GM15510 (cell line): ENCODE measurements around the gene TIMP2.

Source experiments
- POLR2A ChIP-seq: IDR thresholded peaks from 3 replicates; pipeline ENCODE4 v1.6.1; 2011; ENCODE audit warnings: borderline replicate concordance; ENCODE audit not compliant: insufficient read length; ENCODE audit errors: extremely low read depth

TIMP2 gene

GRCh38 chr17:78839762-78840529 is 85.2 kb downstream of the TIMP2 start:
- no peak for TF ChIP-seq POLR2A

- TF ChIP-seq POLR2A, result no peak
Observed at GRCh38 chr17:78839235-78839761, 85.9 kb downstream of the TIMP2 start.

DNA sequence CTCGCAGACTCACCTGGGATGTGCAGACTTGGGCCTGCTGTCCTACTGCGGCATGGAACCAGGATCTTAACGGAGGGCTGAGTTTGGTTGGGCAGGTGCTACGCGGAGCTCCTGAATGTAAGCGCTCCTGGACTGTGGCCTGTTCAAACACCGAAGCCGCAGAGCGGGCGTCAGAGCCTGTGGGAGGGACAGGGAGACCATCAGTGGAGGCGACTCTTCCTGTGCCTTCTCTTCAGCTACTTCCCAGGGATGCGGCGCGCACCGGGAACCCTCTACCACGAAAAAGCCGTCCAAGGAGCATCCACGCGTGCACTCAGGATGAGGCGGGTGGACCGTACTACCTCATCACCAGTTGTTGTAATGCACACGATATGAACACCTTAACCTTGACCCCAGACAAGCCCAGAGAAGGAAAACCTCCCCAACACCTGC is 86.6 kb downstream of the TIMP2 start:
- no peak for TF ChIP-seq POLR2A

- no peak for TF ChIP-seq POLR2A
Observed at GRCh38 chr17:78836420-78837021, 88.7 kb downstream of the TIMP2 start.

GRCh38 chr17:78834571-78834970 is 90.6 kb downstream of the TIMP2 start:
- no peak for TF ChIP-seq POLR2A

DNA sequence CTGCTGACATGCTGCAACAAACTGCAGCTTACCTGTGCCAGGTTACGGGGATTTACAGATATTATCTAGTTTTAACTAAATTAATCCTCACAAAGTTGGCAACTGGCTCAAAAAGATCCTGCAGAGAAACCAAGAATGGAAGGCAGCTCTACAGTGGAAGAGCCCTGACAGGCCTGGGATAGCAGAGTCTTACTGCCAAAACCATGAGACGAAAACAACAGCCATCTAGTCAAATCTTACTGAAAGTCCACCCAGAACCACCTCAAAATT is 92.7 kb downstream of the TIMP2 start:
- no peak for TF ChIP-seq POLR2A

DNA sequence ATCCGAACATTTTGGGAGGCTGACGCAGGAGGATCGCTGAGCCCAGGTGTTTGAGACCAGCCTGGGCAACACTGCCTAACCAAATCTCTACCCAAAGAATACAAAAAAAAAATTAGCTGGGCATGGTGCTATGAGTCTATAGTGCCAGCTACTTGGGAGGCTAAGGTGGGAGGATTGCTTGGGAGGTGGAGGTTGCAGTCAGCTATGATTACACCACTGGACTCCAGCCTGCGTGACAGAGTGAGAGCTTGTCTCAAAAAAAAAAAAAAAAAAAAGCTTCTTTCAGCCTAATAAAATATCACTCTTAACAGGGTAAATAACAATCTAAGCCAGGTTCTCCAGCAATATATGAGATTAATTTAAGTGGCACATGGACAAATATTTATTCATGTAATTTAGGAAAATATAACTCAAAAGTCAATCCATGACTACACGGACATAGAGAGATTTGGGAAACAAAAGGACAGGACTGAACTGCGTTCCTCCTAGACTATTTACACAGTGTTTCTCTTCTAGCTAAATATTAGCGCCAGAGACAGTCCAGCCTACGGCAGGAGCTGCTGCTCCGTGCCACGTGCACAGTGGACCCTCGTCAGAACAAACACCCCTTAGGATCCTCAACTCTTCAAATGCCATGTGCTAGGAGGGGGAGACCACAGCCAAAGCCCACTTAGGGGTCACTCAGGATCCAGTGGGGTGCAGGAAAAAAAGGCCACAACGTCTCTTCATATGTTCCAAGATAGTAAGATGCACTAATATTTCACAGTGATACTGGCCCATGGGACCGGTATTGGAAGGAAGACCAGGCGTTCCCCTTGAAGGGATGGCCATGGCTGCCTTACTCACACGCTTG is 93.3 kb downstream of the TIMP2 start:
- TF ChIP-seq POLR2A, result no peak

- no peak for TF ChIP-seq POLR2A
Observed at GRCh38 chr17:78829477-78829876, 95.7 kb downstream of the TIMP2 start.

- no peak for TF ChIP-seq POLR2A
Observed at GRCh38 chr17:78828470-78829185, 96.6 kb downstream of the TIMP2 start.

GRCh38 chr17:78826836-78827509 is 98.2 kb downstream of the TIMP2 start:
- no peak for TF ChIP-seq POLR2A

DNA sequence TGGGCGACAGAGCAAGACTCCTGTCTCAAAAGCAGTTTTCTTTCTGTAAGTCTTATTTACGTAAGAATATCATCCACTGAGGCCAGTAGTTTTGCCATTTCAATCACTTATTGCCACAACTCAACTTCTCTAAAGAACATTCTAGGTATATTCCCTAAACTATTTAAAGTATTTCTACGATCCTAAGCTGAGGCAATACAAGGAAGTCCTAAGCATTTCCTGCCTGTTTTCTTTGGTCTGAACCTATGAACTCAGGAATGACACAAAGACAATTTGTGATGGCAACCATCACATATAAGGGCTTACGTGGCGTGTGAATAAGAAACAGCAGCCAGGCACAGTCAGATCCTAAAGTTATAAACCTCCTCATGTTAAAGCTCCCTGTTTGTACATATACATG is 98.8 kb downstream of the TIMP2 start:
- no peak for TF ChIP-seq POLR2A

- TF ChIP-seq POLR2A, result no peak
Observed at GRCh38 chr17:78825696-78826095, 99.5 kb downstream of the TIMP2 start.

DNA sequence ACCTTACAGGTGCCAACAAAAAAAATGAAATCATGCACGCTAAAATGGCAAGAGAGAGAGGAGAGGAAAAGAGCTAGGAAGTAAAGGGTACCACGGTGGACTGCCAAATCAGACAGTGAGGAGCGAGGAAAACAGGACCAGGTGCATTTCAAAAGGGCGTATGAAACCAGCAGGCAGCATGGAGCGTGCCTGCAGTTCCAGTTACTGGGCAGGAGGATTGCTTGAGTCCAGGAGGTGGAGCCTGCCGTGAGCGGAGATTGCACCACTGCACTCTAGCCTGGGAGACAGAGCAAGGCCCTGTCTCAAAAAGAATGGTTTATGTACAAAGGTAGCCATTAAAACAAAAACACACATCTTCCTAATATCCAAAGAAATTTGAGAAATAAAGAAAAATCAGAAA is 100.9 kb downstream of the TIMP2 start:
- TF ChIP-seq POLR2A, result no peak
